GM18520 (cell line): ENCODE results near the gene RNF44.
A peak's percentile ranks its signal among the peaks of the same experiment; 100 is the strongest.
"Not testable (repeated sequence)": the region's sequence is repeated elsewhere in the genome, so short reads cannot be mapped to it uniquely, and the experiment has no call there.

Source experiments
- ATAC-seq: cut with Tn5 transposase; IDR thresholded peaks from one replicate; pipeline ENCODE4 v1.9.1; 2021; ENCODE audit not compliant: unreplicated experiment

The RNF44 gene

GRCh38 chr5:176552332-176552869, 15.2 kb upstream of the RNF44 start:
- ATAC-seq: no peak

GRCh38 chr5:176550937-176551336, 13.7 kb upstream of the RNF44 start:
- not testable (repeated sequence) for ATAC-seq

GRCh38 chr5:176550275-176550831, 13.2 kb upstream of the RNF44 start:
- no peak for ATAC-seq

- ATAC-seq: no peak
Measured at GRCh38 chr5:176549871-176550270, 12.7 kb upstream of the RNF44 start.

- ATAC-seq: no peak
Measured at GRCh38 chr5:176548967-176549444, 11.8 kb upstream of the RNF44 start, which contains the start of gene CDHR2. CDHR2 (plus strand) TSS chr5:176549342; CDS start chr5:176565353, 16,011 bp downstream.

- ATAC-seq: no peak
Measured at GRCh38 chr5:176547802-176548201, 10.6 kb upstream of the RNF44 start.

- ATAC-seq: no peak
Measured at GRCh38 chr5:176545737-176546509, 8.7 kb upstream of the RNF44 start.

- ATAC-seq: no peak
Measured at GRCh38 chr5:176545388-176545736, 8.2 kb upstream of the RNF44 start.

- ATAC-seq: peak; percentile 56
Measured at GRCh38 chr5:176543428-176544182, 6.4 kb upstream of the RNF44 start.

- peak; percentile 37 for ATAC-seq
Measured at GRCh38 chr5:176542596-176543427, 5.6 kb upstream of the RNF44 start.

- no peak for ATAC-seq
Measured at GRCh38 chr5:176542135-176542595, 5.0 kb upstream of the RNF44 start.

- ATAC-seq: no peak
Measured at GRCh38 chr5:176541338-176542134, 4.3 kb upstream of the RNF44 start.

- ATAC-seq: no peak
Measured at GRCh38 chr5:176540956-176541337, 3.7 kb upstream of the RNF44 start.

GRCh38 chr5:176540476-176540899, 3.3 kb upstream of the RNF44 start:
- no peak for ATAC-seq

- no peak for ATAC-seq
Measured at GRCh38 chr5:176538989-176539384, 1.8 kb upstream of the RNF44 start.

GRCh38 chr5:176538230-176538988, 1.2 kb upstream of the RNF44 start:
- ATAC-seq: no peak

- ATAC-seq: peak; percentile 54
Measured at GRCh38 chr5:176537554-176538229, 490 bp upstream of the RNF44 start.

- ATAC-seq: no peak
Measured at GRCh38 chr5:176536132-176536901, 885 bp downstream of the RNF44 start.
